Amniotic epithelial cell (primary cell): Measurements from ENCODE around the gene HK2.
A peak's percentile ranks its signal among the peaks of the same experiment; 100 is the strongest.

Experiments used
- DNase-seq: peaks from one replicate; pipeline ENCODE4 v3.0.0-alpha.2; 2010; ENCODE audit warnings: low read depth

Gene HK2

GRCh38 chr2:74857215-74857614 is 23.3 kb downstream of the HK2 start:
- no peak for DNase-seq

- no peak for DNase-seq
These were observed 23.8 kb downstream of the HK2 start for GRCh38 chr2:74857725-74858124.

GRCh38 chr2:74858281-74858680 is 24.4 kb downstream of the HK2 start:
- no peak for DNase-seq

- no peak for DNase-seq
These were observed 26.2 kb downstream of the HK2 start for GRCh38 chr2:74860079-74860478.

GRCh38 chr2:74860521-74860920 is 26.6 kb downstream of the HK2 start:
- DNase-seq: no peak

- no peak for DNase-seq
These were observed 27.6 kb downstream of the HK2 start for GRCh38 chr2:74861531-74861930.

- DNase-seq: no peak
These were observed 28.4 kb downstream of the HK2 start for GRCh38 chr2:74862020-74862964.

- DNase-seq: no peak
These were observed 29.9 kb downstream of the HK2 start for GRCh38 chr2:74863802-74864248.

- DNase-seq: peak; percentile 82
These were observed 31.1 kb downstream of the HK2 start for GRCh38 chr2:74864728-74865722.

GRCh38 chr2:74865770-74866674 is 32.1 kb downstream of the HK2 start:
- DNase-seq: no peak

GRCh38 chr2:74867841-74868658 is 34.1 kb downstream of the HK2 start:
- peak; percentile 98 for DNase-seq

- DNase-seq: no peak
These were observed 35.6 kb downstream of the HK2 start for GRCh38 chr2:74869517-74869916.

- DNase-seq: no peak
These were observed 37.0 kb downstream of the HK2 start for GRCh38 chr2:74870951-74871350.

GRCh38 chr2:74871414-74871813 is 37.5 kb downstream of the HK2 start:
- DNase-seq: peak; percentile 77

- peak; percentile 93 for DNase-seq
These were observed 38.5 kb downstream of the HK2 start for GRCh38 chr2:74872389-74872836.

GRCh38 chr2:74873012-74873665 is 39.2 kb downstream of the HK2 start:
- DNase-seq: no peak

GRCh38 chr2:74873678-74874640 is 40.0 kb downstream of the HK2 start:
- DNase-seq: peak; percentile 66

- DNase-seq: peak; percentile 70
These were observed 42.4 kb downstream of the HK2 start for GRCh38 chr2:74876081-74876886.
